HG03280 (cell line): Measurements from ENCODE around the gene SOBP.
"Not testable (repeated sequence)": the region's sequence is repeated elsewhere in the genome, so short reads cannot be mapped to it uniquely, and the experiment has no call there.

ENCODE experiments used
- ATAC-seq: cut with Tn5 transposase; IDR thresholded peaks from one replicate; pipeline ENCODE4 v1.9.1; 2021; ENCODE audit warnings: mild to moderate bottlenecking, moderate library complexity; ENCODE audit not compliant: unreplicated experiment

Gene SOBP, protein sequence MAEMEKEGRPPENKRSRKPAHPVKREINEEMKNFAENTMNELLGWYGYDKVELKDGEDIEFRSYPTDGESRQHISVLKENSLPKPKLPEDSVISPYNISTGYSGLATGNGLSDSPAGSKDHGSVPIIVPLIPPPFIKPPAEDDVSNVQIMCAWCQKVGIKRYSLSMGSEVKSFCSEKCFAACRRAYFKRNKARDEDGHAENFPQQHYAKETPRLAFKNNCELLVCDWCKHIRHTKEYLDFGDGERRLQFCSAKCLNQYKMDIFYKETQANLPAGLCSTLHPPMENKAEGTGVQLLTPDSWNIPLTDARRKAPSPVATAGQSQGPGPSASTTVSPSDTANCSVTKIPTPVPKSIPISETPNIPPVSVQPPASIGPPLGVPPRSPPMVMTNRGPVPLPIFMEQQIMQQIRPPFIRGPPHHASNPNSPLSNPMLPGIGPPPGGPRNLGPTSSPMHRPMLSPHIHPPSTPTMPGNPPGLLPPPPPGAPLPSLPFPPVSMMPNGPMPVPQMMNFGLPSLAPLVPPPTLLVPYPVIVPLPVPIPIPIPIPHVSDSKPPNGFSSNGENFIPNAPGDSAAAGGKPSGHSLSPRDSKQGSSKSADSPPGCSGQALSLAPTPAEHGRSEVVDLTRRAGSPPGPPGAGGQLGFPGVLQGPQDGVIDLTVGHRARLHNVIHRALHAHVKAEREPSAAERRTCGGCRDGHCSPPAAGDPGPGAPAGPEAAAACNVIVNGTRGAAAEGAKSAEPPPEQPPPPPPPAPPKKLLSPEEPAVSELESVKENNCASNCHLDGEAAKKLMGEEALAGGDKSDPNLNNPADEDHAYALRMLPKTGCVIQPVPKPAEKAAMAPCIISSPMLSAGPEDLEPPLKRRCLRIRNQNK

DNA sequence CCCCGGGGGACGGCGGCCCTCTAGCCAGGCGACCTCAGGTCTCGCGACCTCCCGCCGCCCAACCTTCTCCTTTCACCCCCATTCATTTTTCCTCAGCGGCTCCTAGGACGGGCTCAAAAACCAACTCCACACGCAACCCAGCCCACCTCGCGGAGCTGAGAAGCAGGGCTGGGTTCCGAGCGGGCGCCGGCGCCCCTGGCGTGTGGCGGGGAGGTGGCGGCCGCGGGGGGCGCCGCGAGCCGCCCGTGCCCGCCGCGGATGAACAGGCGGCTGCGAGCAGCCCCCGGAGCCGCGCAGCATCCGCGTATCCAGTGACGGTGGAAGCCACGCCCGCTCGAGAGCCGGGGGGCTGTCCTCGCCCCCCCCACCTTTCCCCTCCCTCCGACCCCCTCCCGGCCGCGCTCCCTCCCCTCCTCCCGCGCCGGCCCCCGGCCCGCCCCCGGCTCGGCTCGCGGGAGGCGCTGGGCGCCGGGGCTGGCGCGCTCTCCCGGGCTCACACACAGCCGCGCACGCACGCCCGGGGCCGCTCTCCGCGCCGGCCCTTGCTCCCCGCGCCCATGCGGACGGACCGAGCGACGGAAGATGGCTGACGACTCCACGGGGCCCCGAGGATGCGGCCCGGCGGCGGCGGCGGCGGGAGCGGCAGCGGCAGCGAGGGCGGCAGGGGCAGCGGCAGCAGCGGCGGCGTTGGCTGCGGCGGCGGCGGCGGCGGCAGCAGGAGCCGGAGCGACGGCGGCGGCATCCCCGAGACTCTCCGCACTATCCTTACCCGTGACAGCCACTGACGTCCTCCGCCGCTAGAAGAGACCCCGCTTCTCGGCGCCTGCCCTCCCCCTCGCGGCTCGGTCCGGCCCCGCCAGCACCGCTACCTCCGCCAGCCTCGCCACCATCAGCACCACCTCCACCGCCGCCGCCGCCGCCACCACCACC lies at the start of gene SOBP:
SOBP (plus strand) TSS at position 482 of the 930 bp plus-strand sequence. CDS start 500 bp downstream, outside the sequence.
- ATAC-seq, result no peak

- no peak for ATAC-seq
These were observed 49.0 kb upstream of the SOBP start for GRCh38 chr6:107440936-107441335.

- no peak for ATAC-seq
These were observed 48.2 kb upstream of the SOBP start for GRCh38 chr6:107441682-107442081.

DNA sequence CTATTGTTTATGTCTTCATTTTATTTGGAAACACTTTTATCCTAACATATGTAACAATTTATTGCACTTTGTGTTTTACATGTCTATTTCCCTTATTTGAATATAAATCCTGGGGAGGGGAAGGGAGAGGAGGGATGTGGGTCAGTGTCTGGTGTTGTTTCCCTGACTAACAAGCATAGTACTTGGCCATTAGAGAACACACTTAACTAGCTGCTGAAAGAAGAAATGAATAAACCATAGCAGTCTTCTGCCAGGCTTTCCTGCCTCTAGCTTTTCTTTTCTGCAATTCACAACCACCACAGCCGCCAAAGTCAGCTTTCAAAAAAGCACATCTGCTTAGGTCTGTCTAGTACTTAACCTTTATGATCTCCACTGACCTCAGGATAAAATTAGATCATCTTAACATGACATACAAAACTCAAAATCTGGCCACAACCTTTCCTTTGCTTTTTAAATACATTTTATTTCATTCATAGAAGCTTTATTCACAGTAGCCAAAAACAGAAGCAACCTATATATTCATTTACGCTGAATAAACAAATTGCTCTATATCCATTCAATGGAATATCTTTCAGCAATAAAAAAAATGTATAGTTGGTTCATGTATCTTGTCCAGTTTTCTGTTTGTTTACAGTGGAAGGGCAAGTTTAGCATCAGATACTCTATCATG lies 46.8 kb upstream of the SOBP start:
- no peak for ATAC-seq

DNA sequence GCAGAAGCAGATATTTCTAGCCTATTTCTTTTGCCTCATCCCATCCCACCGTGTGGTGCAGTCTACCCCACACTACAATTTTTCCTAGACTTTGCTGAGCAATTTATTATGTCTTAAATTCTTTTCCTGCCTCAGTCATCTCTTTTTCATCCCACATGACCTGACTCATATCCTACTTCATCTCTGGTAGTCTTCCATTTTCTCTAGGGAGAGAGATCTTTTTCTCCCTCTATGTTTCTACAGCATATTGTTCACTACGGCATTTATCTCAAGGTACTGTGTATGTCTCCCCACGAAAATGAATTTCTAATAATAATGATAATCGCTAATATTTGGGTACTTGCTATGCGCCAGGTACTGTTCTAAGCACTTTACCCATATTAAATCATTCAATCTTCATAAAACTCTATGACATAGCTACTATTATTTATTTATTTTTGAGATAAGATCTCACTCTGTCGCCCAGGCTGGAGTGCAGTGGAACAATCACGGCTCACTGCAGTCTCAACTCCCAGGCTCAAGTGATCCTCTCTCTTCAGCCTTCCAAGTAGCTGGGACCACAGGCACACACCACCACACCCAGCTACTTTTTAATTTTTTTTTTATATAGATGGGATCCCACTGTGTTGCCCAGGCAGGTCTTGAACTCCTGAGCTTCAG lies 46.2 kb upstream of the SOBP start:
- ATAC-seq, result no peak

GRCh38 chr6:107444277-107444676 lies 45.6 kb upstream of the SOBP start:
- ATAC-seq, result no peak

GRCh38 chr6:107447663-107448216 lies 42.2 kb upstream of the SOBP start:
- no peak for ATAC-seq

DNA sequence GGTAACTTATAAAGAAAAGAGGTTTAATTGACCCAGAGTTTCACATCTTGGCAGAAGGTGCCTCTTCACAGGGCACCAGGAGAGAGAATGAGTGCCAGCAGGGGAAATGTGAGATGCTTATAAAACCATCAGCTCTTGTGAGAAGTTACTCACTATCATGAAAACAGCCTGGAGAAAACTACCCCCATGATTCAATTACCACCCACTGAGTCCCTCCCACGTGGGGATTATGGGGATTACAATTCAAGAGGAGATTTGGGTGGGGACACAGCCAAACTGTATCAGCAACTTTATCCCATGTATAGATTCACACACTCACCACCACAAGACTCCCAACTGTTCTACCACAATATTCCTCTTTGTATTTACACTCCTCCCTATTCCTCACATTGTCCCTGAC lies 41.1 kb upstream of the SOBP start:
- ATAC-seq, result no peak

DNA sequence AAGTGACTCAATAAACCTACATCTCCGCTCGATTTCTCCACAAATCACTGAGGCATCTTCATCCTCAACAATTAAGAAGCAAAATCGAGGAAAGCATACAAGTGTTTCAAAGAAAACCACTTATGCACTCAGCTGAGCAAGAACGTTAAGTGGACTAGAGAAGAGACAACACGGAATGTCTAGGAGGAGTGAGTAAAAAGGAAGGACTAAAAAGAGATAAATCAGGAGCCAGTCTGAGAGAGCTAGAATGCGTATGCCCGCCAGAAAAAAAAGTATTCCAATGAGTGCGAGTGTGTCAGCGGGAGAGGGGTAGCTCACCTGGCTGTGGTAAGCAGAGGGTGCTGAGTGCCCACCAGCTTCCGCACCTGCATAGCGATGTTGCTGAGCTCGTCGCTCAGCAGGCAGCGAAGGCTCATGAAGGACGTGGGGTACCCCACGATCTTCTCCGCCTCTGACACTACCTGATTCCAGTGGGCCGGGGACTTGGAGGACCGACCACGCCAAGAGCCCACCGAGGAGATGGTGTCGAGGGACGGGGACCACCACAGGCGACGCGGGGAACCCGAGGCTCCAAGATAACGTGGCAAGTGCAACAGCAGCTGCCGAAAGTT lies 31.1 kb upstream of the SOBP start:
- ATAC-seq, result peak; percentile 30

GRCh38 chr6:107459283-107460082 lies 30.4 kb upstream of the SOBP start, which contains the start of gene PDSS2:
TSS of gene PDSS2 (minus strand) at chr6:107459564. CDS start at chr6:107459285, 279 bp downstream.
- peak; percentile 93 for ATAC-seq

GRCh38 chr6:107460083-107460631 lies 29.8 kb upstream of the SOBP start:
- no peak for ATAC-seq

- ATAC-seq, result no peak
These were observed 23.9 kb upstream of the SOBP start for GRCh38 chr6:107466062-107466461.

DNA sequence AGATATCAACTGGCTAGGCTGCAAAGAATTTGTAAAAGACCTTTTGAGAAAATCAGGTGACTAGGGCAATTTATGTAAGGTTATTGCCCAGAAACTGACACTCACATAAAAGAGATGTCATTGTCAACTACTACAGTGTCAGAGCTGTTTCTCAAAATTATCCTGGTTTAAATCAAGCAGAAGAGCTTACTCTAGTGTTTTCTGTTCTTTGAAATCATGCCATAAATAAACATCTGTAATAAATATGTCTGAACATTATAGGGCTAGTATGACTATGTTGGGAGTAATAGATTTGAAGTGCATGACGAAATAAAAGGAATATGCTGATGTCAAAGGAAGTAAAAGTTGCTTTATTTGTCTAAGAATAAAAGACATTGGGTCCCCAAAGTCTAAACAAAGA lies 19.6 kb upstream of the SOBP start:
- no peak for ATAC-seq

DNA sequence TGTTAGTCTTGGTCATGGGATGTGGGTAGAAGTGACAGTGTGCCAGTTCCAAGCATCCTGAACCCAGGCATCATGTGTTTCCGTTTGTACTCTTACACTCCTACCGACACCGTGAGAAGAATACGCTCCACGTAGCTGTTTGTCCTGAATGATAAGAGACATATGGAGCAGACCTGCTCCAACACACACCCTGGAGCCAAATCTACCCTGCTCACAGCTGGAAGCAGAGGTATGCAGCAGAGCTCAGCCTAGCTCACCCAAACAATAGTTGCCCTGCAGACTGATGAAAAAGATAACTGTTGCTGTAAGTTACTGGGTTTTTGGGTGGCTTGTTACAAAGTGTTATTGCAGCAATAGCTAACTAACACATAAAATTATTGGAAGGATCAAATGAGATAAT lies 16.3 kb upstream of the SOBP start:
- no peak for ATAC-seq

DNA sequence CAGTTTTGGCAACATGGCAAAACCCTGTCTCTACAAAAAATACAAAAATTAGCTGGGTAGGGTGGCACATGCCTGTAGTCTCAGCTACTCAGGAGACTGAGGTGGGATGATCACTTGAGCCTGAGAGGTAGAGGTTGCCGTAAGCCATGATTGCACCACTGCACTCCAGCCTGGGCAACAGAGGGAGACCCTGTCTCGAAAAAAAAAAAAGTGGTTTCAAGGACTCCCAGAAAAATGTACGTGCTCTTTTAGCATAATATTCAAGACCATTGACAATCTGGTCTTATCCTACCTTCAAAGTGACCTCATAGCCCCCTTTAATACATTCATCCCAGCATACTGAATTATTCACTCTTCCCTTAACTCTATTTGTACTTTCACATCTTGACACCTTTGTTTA lies 14.6 kb upstream of the SOBP start:
- not testable (repeated sequence) for ATAC-seq

DNA sequence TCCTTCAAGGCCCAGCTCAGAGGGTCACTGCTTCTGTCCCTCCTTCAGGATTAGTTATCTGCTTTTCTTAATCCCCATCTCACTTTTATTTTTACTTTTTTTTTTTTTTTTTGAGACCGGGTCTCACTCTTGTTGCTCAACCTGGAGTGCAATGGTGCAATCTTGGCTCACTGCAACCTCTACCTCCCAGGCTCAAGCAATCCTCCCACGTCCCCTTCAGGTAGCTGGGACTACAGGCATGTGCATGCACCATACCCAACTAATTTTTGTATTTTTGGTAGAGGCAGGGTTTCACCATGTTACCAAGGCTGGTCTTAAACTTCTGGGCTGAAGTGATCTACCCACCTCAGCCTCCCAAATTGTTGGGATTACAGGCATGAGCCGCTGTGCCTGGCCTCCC lies 14.1 kb upstream of the SOBP start:
- not testable (repeated sequence) for ATAC-seq

DNA sequence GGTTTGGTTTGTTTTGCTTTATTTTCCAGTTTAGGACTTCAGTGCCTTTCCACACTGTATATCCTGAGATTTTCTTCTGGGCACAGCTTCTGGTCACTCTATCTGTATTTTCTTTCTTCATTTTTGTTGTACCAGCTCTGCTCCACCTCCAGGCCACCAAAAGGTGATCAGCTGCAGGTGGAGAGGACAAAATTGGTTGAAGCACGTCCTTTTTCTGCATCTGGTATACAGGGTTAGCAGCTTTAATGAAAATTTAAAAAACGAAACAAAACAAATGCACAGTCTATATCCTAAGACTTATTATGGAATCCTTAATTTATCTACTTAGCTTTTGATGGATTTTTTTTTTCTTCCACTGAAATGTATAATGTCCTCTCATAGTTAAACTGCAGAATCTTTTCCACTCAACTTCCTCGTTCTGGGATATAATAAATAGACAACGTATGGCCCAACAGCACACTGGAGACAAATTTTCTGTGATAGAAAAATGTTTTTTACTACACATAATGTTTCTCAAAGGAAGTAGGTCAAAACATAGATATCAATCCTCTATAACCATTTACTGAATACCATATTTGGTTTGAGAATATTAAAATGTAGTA lies 10.7 kb upstream of the SOBP start:
- ATAC-seq, result no peak
